GM12875 (cell line): Measurements from ENCODE around the gene SLIRP.

Source experiments
- H3K4me3 ChIP-seq: one replicate; pipeline ENCODE4 v1.5.1; 2011; ENCODE audit warnings: low read depth, low read length, control low read depth
- TF ChIP-seq, protein P1 (sequence below): IDR thresholded peaks from 2 replicates; pipeline ENCODE4 v1.5.1; 2011; ENCODE audit warnings: low read depth, mild to moderate bottlenecking, control low read depth, inconsistent platforms, low read length, moderate library complexity, borderline replicate concordance; ENCODE audit not compliant: insufficient read depth

The SLIRP gene

DNA sequence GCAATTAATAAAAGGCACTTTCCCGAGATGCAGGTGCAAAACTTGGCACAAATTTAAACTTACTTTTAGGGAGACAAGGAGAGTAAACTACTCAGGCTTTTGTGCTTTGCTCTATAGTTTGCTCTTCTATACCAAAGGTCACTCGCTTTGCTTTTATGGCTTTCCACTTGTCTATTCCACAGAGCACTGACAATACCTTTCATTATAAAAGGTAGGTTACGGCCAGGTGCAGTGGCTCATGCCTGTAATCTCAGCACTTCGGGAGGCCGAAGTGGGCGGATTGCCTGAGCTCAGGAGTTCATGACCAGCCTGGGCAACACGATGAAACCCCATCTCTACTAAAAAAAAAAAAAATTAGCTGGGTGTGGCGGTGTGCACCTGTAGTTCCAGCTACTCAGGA lies 33.0 kb upstream of the SLIRP start:
- H3K4me3 ChIP-seq: no peak overlapping the region
- TF ChIP-seq, protein P1, sequence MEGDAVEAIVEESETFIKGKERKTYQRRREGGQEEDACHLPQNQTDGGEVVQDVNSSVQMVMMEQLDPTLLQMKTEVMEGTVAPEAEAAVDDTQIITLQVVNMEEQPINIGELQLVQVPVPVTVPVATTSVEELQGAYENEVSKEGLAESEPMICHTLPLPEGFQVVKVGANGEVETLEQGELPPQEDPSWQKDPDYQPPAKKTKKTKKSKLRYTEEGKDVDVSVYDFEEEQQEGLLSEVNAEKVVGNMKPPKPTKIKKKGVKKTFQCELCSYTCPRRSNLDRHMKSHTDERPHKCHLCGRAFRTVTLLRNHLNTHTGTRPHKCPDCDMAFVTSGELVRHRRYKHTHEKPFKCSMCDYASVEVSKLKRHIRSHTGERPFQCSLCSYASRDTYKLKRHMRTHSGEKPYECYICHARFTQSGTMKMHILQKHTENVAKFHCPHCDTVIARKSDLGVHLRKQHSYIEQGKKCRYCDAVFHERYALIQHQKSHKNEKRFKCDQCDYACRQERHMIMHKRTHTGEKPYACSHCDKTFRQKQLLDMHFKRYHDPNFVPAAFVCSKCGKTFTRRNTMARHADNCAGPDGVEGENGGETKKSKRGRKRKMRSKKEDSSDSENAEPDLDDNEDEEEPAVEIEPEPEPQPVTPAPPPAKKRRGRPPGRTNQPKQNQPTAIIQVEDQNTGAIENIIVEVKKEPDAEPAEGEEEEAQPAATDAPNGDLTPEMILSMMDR: no peak

- TF ChIP-seq, protein P1: no peak
- no peak overlapping the region for H3K4me3 ChIP-seq
Measured at GRCh38 chr14:77681196-77682157, 26.4 kb upstream of the SLIRP start.

GRCh38 chr14:77682158-77682553 lies 25.7 kb upstream of the SLIRP start:
- TF ChIP-seq, protein P1: no peak
- no peak overlapping the region for H3K4me3 ChIP-seq

- TF ChIP-seq, protein P1: no peak
- H3K4me3 ChIP-seq: no peak overlapping the region
Measured at GRCh38 chr14:77691259-77691658, 16.6 kb upstream of the SLIRP start.

GRCh38 chr14:77707355-77707723 lies 564 bp upstream of the SLIRP start:
- TF ChIP-seq, protein P1: peak; percentile 23; the same call in 1 of the 2 replicates
- peak overlapping the region; percentile 99 for H3K4me3 ChIP-seq

DNA sequence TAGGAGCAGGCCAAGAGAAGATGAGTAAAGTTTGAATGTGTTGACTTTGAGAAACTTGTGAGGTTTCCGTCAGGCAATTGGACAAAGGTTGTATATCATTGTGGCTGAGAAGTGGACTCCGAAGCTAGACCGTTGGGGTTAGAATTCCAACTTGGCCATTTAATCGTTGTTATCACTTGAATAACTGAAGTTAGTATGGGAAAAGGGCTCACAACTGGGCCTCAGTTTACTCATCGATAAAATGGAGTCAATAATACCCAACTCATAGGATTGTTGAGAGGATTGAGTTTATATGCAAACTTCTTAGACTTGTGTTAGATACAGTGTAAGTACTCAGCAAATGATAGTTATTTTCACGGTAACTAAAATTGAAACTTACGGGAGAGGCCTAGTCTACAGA lies 846 bp downstream of the SLIRP start:
- TF ChIP-seq, protein P1: no peak
- peak overlapping the region; percentile 99 for H3K4me3 ChIP-seq

DNA sequence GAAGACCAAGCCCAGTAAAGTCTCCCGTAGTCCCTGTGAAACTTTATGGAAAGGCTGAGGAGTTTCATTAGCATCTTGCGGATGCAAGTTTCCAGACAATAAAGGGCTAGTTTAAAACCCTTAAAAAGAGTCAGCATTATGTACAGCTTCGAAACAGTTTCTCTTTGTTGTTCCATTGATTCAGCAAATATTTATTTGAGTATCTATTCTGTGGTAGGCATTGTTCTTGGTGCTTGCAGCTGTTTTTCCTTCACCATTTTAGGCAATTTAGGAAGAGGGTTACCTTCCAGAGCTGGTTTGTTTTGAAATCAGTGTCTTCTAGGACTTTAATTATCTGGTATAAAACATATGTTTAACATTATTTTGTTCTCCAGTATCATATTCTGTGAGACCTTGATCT lies 1.5 kb downstream of the SLIRP start:
- H3K4me3 ChIP-seq: peak overlapping the region; percentile 99
- TF ChIP-seq, protein P1: no peak
